Testis (tissue), 2 donors: ENCODE results near the gene CDH13.

Source experiments
- POLR2A ChIP-seq: fragments of 450-650 bp; IDR thresholded peaks from one replicate; pipeline ENCODE4 v1.6.1; 2017; ENCODE audit warnings: antibody characterized with exemption, mild to moderate bottlenecking, moderate library complexity
- TF ChIP-seq, protein P1 (sequence below), 3 experiments: fragments of 450-650 bp in 2 of 3; fragments of 200-600 bp in 1 of 3; sonication (generic) in 1 of 3; IDR thresholded peaks; one replicate each; pipeline ENCODE4 v1.5.1; 2016 to 2019; ENCODE audit warnings: antibody characterized with exemption in 3 of 3, mild to moderate bottlenecking in 2 of 3, moderate library complexity in 1 of 3

- TF ChIP-seq, protein P1, sequence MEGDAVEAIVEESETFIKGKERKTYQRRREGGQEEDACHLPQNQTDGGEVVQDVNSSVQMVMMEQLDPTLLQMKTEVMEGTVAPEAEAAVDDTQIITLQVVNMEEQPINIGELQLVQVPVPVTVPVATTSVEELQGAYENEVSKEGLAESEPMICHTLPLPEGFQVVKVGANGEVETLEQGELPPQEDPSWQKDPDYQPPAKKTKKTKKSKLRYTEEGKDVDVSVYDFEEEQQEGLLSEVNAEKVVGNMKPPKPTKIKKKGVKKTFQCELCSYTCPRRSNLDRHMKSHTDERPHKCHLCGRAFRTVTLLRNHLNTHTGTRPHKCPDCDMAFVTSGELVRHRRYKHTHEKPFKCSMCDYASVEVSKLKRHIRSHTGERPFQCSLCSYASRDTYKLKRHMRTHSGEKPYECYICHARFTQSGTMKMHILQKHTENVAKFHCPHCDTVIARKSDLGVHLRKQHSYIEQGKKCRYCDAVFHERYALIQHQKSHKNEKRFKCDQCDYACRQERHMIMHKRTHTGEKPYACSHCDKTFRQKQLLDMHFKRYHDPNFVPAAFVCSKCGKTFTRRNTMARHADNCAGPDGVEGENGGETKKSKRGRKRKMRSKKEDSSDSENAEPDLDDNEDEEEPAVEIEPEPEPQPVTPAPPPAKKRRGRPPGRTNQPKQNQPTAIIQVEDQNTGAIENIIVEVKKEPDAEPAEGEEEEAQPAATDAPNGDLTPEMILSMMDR (IDR thresholded peaks at IDR 0.05), result no peak
- TF ChIP-seq POLR2A, result no peak
Observed at GRCh38 chr16:82769845-82770244, 143.1 kb downstream of the CDH13 start.
